ENCODE results near the gene GRB7. TPM values are rescaled to one million over a fixed set of nuclear protein-coding genes. Genes with fewer than 3 reads are reported as not detected.
A peak's percentile ranks its signal among the peaks of the same experiment; 100 is the strongest.
"Not testable (repeated sequence)": the region's sequence is repeated elsewhere in the genome, so short reads cannot be mapped to it uniquely, and the experiment has no call there.

The GRB7 gene
- total RNA-seq = 1 to 10 TPM; 3.5 to 6.0 TPM

DNA sequence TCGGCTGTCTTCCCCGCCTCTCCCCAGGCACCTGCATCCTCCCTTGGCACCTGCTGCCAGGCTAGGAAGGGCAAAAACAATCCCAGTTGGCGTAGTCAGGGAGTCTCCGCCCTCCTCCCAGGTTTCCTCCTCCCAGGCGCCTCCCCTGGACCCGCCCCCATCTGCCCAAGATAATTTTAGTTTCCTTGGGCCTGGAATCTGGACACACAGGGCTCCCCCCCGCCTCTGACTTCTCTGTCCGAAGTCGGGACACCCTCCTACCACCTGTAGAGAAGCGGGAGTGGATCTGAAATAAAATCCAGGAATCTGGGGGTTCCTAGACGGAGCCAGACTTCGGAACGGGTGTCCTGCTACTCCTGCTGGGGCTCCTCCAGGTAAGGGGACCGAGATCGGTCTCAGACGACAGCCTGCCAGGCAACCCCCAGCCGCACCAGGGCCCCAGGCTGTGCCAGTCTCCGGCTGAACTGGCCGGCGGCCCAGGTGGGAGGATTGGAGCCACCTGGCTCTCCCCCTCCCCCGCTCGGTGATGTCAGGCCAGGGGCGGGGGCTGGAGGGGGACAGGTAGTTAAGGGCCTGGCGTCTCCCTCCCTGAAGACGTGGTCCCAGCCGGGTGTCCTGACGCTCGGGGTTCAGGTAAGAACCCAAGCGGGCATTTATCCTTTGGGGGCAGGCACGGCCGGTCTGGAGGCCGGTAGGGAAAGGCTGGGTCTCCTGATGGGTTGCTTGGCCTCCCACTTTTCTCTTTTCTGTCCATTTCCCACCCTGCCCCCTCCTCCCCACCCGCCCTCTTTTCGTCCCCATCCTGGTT lies at the start of gene GRB7:
TSS of gene GRB7 (plus strand) at position 179 of the 808 bp plus-strand sequence. CDS start 4,364 bp downstream, outside the sequence.
- peaks cover 12% of the 10 kb centered on the region for H3K27me3 Mint-ChIP-seq (ENCODE audit: low read depth)
- ATAC-seq (replicated peaks in 1 of 2) (peak; percentile 14 to 21), DNase-seq (peak in 1 of 2 donors; percentile 23)
- no peak within 1 kb of the TSS for H3K27ac Mint-ChIP-seq
- H3K9me3 Mint-ChIP-seq = no peaks in the 10 kb centered on the region
- H3K4me3 Mint-ChIP-seq = peak within 1 kb of the TSS; percentile 80 to 93
- H3K36me3 Mint-ChIP-seq (ENCODE audit: insufficient read depth in 2 of 2) = no peaks in the 10 kb centered on the region
- peaks cover 42% of the 10 kb centered on the region for H3K4me1 Mint-ChIP-seq (ENCODE audit: low read depth)

- ATAC-seq (replicated peaks in 1 of 2) (no peak), DNase-seq (peak in 1 of 2 donors; percentile 25)
- Mint-ChIP-seq H3K27ac (peak overlapping the region; percentile 98), H3K9me3 (no peaks in the 10 kb centered on the region), H3K36me3 (ENCODE audit: insufficient read depth in 2 of 2) (peaks cover 6 to 8% of the 10 kb centered on the region in 2 donors), H3K27me3 (ENCODE audit: low read depth) (no peaks in the 10 kb centered on the region), H3K4me1 (ENCODE audit: low read depth) (peaks cover 27% of the 10 kb centered on the region), H3K4me3 (peak overlapping the region; percentile 94 to 96)
Observed at GRCh38 chr17:39688475-39688835, 49.3 kb upstream of the GRB7 start.

DNA sequence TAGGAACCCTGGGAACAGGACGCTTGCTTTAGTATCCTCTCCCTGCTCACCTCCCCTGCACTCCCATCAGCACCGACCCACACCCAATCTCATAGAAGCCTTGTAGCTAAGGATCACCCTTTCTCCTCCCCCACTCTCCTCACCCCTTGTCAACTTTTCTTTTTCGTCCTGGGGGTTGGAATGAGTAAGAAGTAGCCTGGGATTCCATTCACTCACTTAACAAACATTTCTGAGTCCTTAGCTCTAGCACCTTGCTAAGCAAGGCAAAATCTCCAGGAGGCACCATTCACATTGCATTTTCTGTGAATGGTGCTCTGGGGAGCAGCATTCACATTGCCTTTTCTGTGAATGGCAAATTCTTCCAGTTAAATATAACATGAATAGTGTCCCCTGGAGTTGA lies 48.8 kb upstream of the GRB7 start:
- H3K27me3 Mint-ChIP-seq (ENCODE audit: low read depth) = no peaks in the 10 kb centered on the region
- peak overlapping the region; percentile 94 to 96 for H3K4me3 Mint-ChIP-seq
- H3K9me3 Mint-ChIP-seq = no peaks in the 10 kb centered on the region
- peaks cover 6 to 8% of the 10 kb centered on the region in 2 donors for H3K36me3 Mint-ChIP-seq (ENCODE audit: insufficient read depth in 2 of 2)
- no peak for ATAC-seq (replicated peaks in 1 of 2)
- H3K27ac Mint-ChIP-seq = peak overlapping the region; percentile 98
- peaks cover 27% of the 10 kb centered on the region for H3K4me1 Mint-ChIP-seq (ENCODE audit: low read depth)
- no peak for DNase-seq

DNA sequence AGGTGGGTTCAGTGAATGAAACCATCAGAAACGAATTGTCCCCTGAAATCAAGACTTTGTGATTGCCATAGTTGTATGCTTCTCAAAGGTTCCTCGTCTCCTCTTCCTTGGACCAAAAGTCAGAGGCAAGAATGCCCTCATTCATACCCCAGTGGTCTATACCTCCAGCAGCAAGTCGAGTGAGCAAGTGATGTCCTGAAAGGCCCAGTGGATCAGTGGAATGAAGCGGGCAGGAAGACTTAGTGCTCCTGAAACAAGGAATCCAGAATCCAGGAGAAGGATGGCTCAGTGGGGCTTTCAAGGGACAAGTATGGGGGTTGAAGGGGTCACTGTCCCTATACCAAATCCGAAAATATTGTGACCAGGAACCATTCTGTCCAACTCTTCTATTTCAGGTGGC lies 43.1 kb upstream of the GRB7 start:
- Mint-ChIP-seq H3K27me3 (ENCODE audit: low read depth) (peaks cover 9% of the 10 kb centered on the region), H3K36me3 (ENCODE audit: insufficient read depth in 2 of 2) (no peaks in the 10 kb centered on the region), H3K9me3 (no peaks in the 10 kb centered on the region), H3K4me3 (no peak overlapping the region), H3K4me1 (ENCODE audit: low read depth) (peaks cover 3% of the 10 kb centered on the region), H3K27ac (no peak overlapping the region)
- DNase-seq (no peak), ATAC-seq (replicated peaks in 1 of 2) (no peak)

- Mint-ChIP-seq H3K4me3 (no peak overlapping the region), H3K4me1 (ENCODE audit: low read depth) (peaks cover 5% of the 10 kb centered on the region), H3K36me3 (ENCODE audit: insufficient read depth in 2 of 2) (no peaks in the 10 kb centered on the region), H3K27ac (no peak overlapping the region), H3K9me3 (no peaks in the 10 kb centered on the region), H3K27me3 (ENCODE audit: low read depth) (peaks cover 13% of the 10 kb centered on the region)
- DNase-seq (no peak), ATAC-seq (replicated peaks in 1 of 2) (no peak)
Observed at GRCh38 chr17:39695089-39695474, 42.7 kb upstream of the GRB7 start.

- H3K9me3 Mint-ChIP-seq = no peaks in the 10 kb centered on the region
- H3K36me3 Mint-ChIP-seq (ENCODE audit: insufficient read depth in 2 of 2) = no peaks in the 10 kb centered on the region
- no peak overlapping the region for H3K4me3 Mint-ChIP-seq
- ATAC-seq (replicated peaks in 1 of 2) (no peak), DNase-seq (no peak)
- H3K4me1 Mint-ChIP-seq (ENCODE audit: low read depth) = peaks cover 15% of the 10 kb centered on the region
- H3K27ac Mint-ChIP-seq = no peak overlapping the region
- peaks cover 27% of the 10 kb centered on the region for H3K27me3 Mint-ChIP-seq (ENCODE audit: low read depth)
Observed at GRCh38 chr17:39696731-39697130, 41.0 kb upstream of the GRB7 start.

- Mint-ChIP-seq H3K27me3 (ENCODE audit: low read depth) (peaks cover 37% of the 10 kb centered on the region), H3K36me3 (ENCODE audit: insufficient read depth in 2 of 2) (no peaks in the 10 kb centered on the region), H3K9me3 (no peaks in the 10 kb centered on the region), H3K4me3 (no peak overlapping the region), H3K4me1 (ENCODE audit: low read depth) (peaks cover 15% of the 10 kb centered on the region), H3K27ac (no peak overlapping the region)
- DNase-seq (no peak), ATAC-seq (replicated peaks in 1 of 2) (no peak)
Observed at GRCh38 chr17:39697961-39698360, 39.8 kb upstream of the GRB7 start.

- peak overlapping the region; percentile 44 to 65 for H3K4me3 Mint-ChIP-seq
- peaks cover 21% of the 10 kb centered on the region for H3K4me1 Mint-ChIP-seq (ENCODE audit: low read depth)
- not testable (repeated sequence) for H3K27ac Mint-ChIP-seq; H3K9me3 Mint-ChIP-seq; ATAC-seq (replicated peaks in 1 of 2); DNase-seq; H3K36me3 Mint-ChIP-seq (ENCODE audit: insufficient read depth in 2 of 2)
- H3K27me3 Mint-ChIP-seq (ENCODE audit: low read depth) = peaks cover 37% of the 10 kb centered on the region
Observed at GRCh38 chr17:39699157-39699817, 38.5 kb upstream of the GRB7 start.

DNA sequence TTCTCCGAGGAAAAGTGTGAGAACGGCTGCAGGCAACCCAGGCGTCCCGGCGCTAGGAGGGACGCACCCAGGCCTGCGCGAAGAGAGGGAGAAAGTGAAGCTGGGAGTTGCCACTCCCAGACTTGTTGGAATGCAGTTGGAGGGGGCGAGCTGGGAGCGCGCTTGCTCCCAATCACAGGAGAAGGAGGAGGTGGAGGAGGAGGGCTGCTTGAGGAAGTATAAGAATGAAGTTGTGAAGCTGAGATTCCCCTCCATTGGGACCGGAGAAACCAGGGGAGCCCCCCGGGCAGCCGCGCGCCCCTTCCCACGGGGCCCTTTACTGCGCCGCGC lies 38.0 kb upstream of the GRB7 start, which contains the start of gene ERBB2:
TSS of gene ERBB2 (plus strand) at position 247 of the 330 bp plus-strand sequence. CDS start 175 bp downstream, outside the sequence.
- Mint-ChIP-seq H3K4me3 (peak within 1 kb of the TSS; percentile 44 to 65), H3K4me1 (ENCODE audit: low read depth) (peaks cover 21% of the 10 kb centered on the region), H3K36me3 (ENCODE audit: insufficient read depth in 2 of 2) (no peaks in the 10 kb centered on the region), H3K27ac (no peak within 1 kb of the TSS), H3K9me3 (no peaks in the 10 kb centered on the region), H3K27me3 (ENCODE audit: low read depth) (peaks cover 37% of the 10 kb centered on the region)
- no peak for DNase-seq
- no peak for ATAC-seq (replicated peaks in 1 of 2)

GRCh38 chr17:39700148-39700987 lies 37.4 kb upstream of the GRB7 start:
- no peak for DNase-seq
- peaks cover 21% of the 10 kb centered on the region for H3K4me1 Mint-ChIP-seq (ENCODE audit: low read depth)
- no peaks in the 10 kb centered on the region for H3K9me3 Mint-ChIP-seq
- peaks cover 37% of the 10 kb centered on the region for H3K27me3 Mint-ChIP-seq (ENCODE audit: low read depth)
- no peaks in the 10 kb centered on the region for H3K36me3 Mint-ChIP-seq (ENCODE audit: insufficient read depth in 2 of 2)
- no peak overlapping the region for H3K27ac Mint-ChIP-seq
- ATAC-seq (replicated peaks in 1 of 2) = peak; percentile 15 to 18
- H3K4me3 Mint-ChIP-seq = no peak overlapping the region

GRCh38 chr17:39701012-39701783 lies 36.5 kb upstream of the GRB7 start:
- peaks cover 21% of the 10 kb centered on the region for H3K4me1 Mint-ChIP-seq (ENCODE audit: low read depth)
- H3K36me3 Mint-ChIP-seq (ENCODE audit: insufficient read depth in 2 of 2) = no peaks in the 10 kb centered on the region
- no peak for ATAC-seq (replicated peaks in 1 of 2)
- no peak overlapping the region for H3K4me3 Mint-ChIP-seq
- DNase-seq = no peak
- H3K27me3 Mint-ChIP-seq (ENCODE audit: low read depth) = peaks cover 37% of the 10 kb centered on the region
- no peak overlapping the region for H3K27ac Mint-ChIP-seq
- no peaks in the 10 kb centered on the region for H3K9me3 Mint-ChIP-seq

DNA sequence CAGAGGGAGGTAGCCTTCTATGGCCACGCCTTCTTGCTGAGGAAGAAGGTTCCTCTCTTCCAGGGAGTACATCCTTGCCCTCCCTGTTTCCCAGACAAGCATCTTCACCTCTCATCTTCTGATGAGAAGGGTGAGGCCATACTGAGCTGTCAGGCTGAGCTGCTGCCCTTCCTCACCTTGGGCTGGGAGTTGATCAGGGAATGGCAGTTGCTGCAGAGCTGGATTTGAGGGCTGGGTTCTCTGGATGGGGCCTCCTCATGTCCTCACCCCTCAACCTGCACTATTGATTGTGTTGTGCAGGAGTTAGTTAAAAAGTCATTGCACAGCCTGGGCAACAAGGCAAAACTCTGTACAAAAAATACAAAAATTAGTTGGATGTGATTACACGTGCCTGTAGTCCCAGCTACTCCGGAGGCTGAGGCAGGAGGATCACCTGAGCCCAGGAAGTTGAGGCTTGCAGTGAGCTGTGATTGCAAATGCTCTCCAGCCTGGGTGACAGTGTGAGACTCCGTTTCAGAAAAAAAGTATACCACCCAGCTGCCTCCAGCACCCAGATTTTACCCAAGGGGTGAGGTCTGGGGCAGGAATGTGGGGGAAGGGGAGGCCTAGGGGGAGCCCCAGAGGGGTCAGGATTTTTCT lies 35.8 kb upstream of the GRB7 start:
- H3K27ac Mint-ChIP-seq = no peak overlapping the region
- H3K4me1 Mint-ChIP-seq (ENCODE audit: low read depth) = peaks cover 22% of the 10 kb centered on the region
- H3K36me3 Mint-ChIP-seq (ENCODE audit: insufficient read depth in 2 of 2) = no peaks in the 10 kb centered on the region
- DNase-seq (no peak), ATAC-seq (replicated peaks in 1 of 2) (no peak)
- H3K27me3 Mint-ChIP-seq (ENCODE audit: low read depth) = peaks cover 37% of the 10 kb centered on the region
- H3K4me3 Mint-ChIP-seq = no peak overlapping the region
- no peaks in the 10 kb centered on the region for H3K9me3 Mint-ChIP-seq
